BJ (cell line): ENCODE measurements around the gene ATP9A. TPM values are rescaled to one million over a fixed set of nuclear protein-coding genes. Genes with fewer than 3 reads are reported as not detected.
"Not testable (repeated sequence)": the region's sequence is repeated elsewhere in the genome, so short reads cannot be mapped to it uniquely, and the experiment has no call there.

ENCODE experiments used
- CTCF ChIA-PET: fragments of 350-600 bp; formaldehyde crosslinking; extraction: SDS; loops from one replicate; lab custom pipeline; 2021; ENCODE audit warnings: antibody characterized with exemption, inconsistent platforms; lab: Yijun Ruan, JAX
- POLR2A ChIA-PET: fragments of 300-600 bp; sonication (Branson Sonifier 250); formaldehyde crosslinking; extraction: SDS; loops from one replicate; lab custom pipeline; 2021; ENCODE audit warnings: antibody characterized with exemption; lab: Charles Lee
- DNase-seq: peaks from one replicate; pipeline ENCODE4 v3.0.0-alpha.2; 2011; ENCODE audit warnings: low read depth
- H3K27me3 ChIP-seq: 2 replicates; pipeline ENCODE4 v1.6.0; 2011; ENCODE audit warnings: low read length; ENCODE audit not compliant: control insufficient read depth, insufficient read depth
- H3K36me3 ChIP-seq: 2 replicates; pipeline ENCODE4 v1.5.1; 2011; ENCODE audit warnings: low read length; ENCODE audit not compliant: control insufficient read depth, insufficient read depth
- H3K4me3 ChIP-seq: 2 replicates; pipeline ENCODE4 v1.5.1; 2011; ENCODE audit warnings: low read depth, mild to moderate bottlenecking, control low read depth, low read length
- polyA plus RNA-seq: library from polyadenylated mRNA; depleted of rRNA; stranded (reverse); fragments of >200 nt; gene quantifications from 2 replicates; pipeline ENCODE4 v1.2.3, GENCODE V29; 2011
- TF ChIP-seq, protein P1 (sequence below): IDR thresholded peaks from 2 replicates; pipeline ENCODE4 v1.5.1; 2011; ENCODE audit warnings: low read depth, mild to moderate bottlenecking, control low read depth, inconsistent platforms, low read length, moderate library complexity; ENCODE audit not compliant: insufficient read depth

Gene ATP9A
- polyA plus RNA-seq, 1 experiment, result 26.0 TPM

DNA sequence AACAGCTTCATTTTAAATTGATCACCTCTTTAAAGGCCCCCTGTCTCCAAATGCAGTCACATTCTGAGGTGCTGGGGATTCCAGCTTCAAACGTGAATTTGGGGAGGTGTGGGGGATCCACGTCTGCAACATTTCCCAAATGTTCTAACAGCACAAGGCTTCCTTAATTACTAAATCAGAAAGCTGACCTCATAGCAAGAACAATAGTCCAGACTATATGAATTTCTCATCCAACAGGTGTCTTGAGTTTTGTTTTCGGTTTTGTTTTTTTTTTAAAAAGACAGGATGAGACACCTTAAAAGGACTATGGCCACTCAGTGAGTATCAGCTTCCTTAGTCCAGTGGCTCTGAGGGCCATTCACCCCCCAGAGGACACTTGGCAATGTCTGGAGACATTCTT is 11.5 kb downstream of the ATP9A start:
- Histone ChIP-seq H3K36me3 (no peaks in the 10 kb centered on the region), H3K4me3 (no peak overlapping the region), H3K27me3 (no peaks in the 10 kb centered on the region)
- CTCF ChIA-PET, result no interaction called here
- POLR2A ChIA-PET, result no interaction called here
- DNase-seq, result no peak
- TF ChIP-seq, protein P1, sequence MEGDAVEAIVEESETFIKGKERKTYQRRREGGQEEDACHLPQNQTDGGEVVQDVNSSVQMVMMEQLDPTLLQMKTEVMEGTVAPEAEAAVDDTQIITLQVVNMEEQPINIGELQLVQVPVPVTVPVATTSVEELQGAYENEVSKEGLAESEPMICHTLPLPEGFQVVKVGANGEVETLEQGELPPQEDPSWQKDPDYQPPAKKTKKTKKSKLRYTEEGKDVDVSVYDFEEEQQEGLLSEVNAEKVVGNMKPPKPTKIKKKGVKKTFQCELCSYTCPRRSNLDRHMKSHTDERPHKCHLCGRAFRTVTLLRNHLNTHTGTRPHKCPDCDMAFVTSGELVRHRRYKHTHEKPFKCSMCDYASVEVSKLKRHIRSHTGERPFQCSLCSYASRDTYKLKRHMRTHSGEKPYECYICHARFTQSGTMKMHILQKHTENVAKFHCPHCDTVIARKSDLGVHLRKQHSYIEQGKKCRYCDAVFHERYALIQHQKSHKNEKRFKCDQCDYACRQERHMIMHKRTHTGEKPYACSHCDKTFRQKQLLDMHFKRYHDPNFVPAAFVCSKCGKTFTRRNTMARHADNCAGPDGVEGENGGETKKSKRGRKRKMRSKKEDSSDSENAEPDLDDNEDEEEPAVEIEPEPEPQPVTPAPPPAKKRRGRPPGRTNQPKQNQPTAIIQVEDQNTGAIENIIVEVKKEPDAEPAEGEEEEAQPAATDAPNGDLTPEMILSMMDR, result no peak

DNA sequence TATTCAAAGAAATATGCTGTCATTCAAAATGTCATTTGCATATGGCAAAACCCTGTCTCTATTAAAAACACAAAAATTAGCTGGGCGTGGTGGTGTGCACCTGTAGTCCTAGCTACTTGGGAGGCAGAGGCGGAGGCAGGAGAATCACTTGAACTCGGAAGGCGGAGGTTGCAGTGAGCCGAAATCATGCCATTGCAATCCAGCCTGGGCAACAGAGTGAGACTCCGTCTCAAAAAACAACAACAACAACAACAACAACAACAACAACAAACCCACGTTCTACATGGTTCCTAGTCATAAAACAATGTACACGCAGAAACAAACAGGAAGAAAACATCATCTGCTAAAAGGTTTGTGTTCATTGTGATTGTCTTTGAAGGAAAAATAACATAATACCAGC is 15.0 kb downstream of the ATP9A start:
- H3K4me3 ChIP-seq, H3K36me3 ChIP-seq, POLR2A ChIA-PET, DNase-seq, H3K27me3 ChIP-seq: not testable (repeated sequence)
- CTCF ChIA-PET, result interaction anchor here (0.6 kb wide), 1 partner anchor 319 kb away, joined by 3 read pairs; no protein-coding TSS in a partner anchor

DNA sequence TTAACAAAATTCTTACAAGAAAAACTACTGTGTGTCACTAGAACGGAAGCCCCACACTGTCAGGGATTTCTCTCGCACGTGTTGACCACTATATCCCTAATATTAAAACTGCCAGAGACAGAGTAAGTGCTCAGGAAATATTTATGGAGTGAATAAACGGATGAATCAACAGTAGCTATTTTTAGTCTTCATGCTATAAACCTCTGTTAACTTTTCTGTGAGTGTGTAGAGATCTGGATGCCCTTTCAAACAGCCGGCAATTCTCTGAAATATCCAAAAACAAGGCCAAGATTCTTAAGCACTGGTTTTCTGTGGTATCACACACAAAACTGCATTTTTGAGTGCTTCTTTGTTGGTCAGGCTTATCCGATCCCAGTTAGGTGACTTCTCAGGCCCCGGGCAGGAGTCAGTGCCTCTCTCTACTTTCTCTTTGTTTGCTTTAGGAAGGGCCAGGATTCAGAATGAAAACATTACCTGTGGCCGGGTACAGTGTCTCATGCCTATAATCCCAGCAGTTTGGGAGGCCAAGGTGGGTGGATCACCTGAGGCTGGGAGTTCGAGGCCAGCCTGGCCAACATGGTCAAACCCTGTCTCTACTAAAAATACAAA is 15.7 kb downstream of the ATP9A start:
- TF ChIP-seq, protein P1, result no peak
- peak; percentile 83 for DNase-seq
- POLR2A ChIA-PET, result no interaction called here
- no peak overlapping the region for H3K4me3 ChIP-seq
- CTCF ChIA-PET, result interaction anchor here (0.6 to 1.3 kb wide), 2 partner anchors 52 to 320 kb away, joined by 3 to 4 read pairs; no protein-coding TSS in a partner anchor
- H3K36me3 ChIP-seq, result no peaks in the 10 kb centered on the region
- no peaks in the 10 kb centered on the region for H3K27me3 ChIP-seq

DNA sequence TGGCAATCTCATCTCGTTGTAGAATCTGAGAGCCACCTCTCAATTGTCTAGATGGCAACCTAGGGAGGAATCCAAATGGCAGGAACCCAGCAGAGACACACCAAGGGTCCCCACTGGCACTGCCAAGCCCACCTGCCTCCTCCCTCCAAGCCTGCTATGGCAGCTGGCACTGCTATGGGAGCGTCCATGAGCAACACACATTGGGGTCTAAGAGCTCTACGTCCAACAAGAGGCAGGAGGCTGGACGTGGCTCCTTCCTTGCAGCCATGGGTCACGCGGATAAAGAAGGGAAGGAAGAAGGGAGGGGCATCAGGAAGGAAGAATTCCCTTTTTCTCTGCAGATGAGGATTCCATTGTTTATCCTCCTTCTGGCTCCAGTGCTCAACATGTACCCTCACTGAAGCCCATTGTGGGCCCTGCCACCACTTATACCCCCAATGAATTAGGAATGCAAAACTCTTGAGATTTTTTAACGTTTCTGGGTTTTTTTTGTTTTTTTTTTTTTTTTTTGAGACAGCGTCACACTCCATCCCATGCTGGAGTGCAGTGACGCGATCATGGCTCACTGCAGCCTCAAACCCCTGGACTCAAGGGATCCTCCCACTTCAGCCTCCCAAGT is 17.3 kb downstream of the ATP9A start:
- Histone ChIP-seq H3K36me3 (no peaks in the 10 kb centered on the region), H3K27me3 (no peaks in the 10 kb centered on the region), H3K4me3 (no peak overlapping the region)
- TF ChIP-seq, protein P1, result no peak
- no peak for DNase-seq
- ChIA-PET POLR2A (no interaction called here), CTCF (interaction anchor here (1.5 kb wide), 1 partner anchor 50 kb away, joined by 5 read pairs; no protein-coding TSS in a partner anchor)

DNA sequence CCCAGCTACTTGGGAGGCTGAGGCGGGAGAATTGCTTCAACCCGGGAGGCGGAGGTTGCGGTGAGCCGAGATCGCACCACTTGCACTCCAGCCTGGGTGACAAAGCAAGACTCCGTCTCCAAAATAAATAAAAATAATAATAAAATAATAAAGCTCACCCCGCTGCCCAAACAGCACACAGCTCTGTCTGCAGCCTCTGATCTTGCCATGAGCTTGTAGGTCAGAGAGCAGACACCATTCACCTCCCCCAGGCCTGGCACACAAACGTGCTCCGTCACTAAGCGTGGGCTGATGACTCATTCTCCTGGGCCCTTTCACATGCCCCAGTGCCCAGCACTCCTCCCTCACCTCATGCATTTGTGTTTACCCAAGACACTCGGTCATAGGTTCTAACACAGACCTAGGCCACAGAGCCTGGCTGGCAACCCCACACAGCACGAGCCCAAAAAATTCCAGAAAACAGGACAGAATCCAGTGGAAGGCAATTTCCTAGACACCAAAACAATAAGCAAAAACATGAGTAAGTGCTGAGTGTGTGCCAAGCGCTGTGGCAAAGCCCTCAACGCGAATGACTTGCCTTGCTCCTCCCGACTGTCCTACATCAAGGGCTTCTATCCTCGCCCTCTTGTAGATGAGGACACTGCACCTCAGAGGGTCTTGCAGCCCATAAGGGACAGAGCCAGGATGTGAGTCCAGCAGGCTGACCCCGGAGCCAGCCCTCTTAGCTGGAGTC is 18.0 kb downstream of the ATP9A start:
- Histone ChIP-seq H3K36me3 (no peaks in the 10 kb centered on the region), H3K4me3 (no peak overlapping the region), H3K27me3 (no peaks in the 10 kb centered on the region)
- TF ChIP-seq, protein P1, result no peak
- POLR2A ChIA-PET, result no interaction called here
- peak; percentile 49 for DNase-seq
- CTCF ChIA-PET, result interaction anchor here (1.0 to 1.5 kb wide), 5 partner anchors 11 to 335 kb away, joined by 3 to 6 read pairs (median 4); no protein-coding TSS in a partner anchor
